Stimulated activated CD4-positive, alpha-beta T cell treated with anti-CD3 and anti-CD28 coated beads, TNF-alpha, amount 100 ng/mL, for 4 hours (primary cell): ENCODE measurements around the gene PPP2R5D.
"Not testable (repeated sequence)": the region's sequence is repeated elsewhere in the genome, so short reads cannot be mapped to it uniquely, and the experiment has no call there.

Experiments used
- DNase-seq, 3 experiments: peaks; one replicate each; pipeline ENCODE4 v3.0.0-alpha.2; 2020; ENCODE audit warnings: low read depth in 3 of 3

Gene PPP2R5D

DNA sequence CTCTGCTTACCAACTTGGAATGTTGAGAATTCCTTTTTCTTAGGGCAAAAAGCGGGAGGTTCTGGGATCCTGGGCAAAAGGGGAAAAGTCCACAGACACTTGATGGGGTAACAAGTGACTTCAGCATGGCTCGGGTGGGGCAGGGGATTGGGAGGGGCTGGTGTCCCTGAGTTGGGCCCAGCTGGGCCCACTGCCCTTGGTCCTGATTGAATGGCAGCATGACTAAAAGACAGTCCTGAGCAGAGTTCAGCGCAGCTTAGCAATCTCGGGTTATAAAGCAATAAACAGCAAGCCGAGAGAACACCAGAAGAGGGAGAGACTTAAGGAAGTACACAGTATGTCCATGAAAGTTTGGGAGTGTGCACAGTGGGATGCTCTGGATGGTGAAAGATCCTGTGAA is 5.6 kb downstream of the PPP2R5D start:
- no peak for DNase-seq

GRCh38 chr6:42993445-42993844 is 9.1 kb downstream of the PPP2R5D start:
- no peak for DNase-seq

- no peak for DNase-seq
These were observed 12.1 kb downstream of the PPP2R5D start for GRCh38 chr6:42996513-42996912.

DNA sequence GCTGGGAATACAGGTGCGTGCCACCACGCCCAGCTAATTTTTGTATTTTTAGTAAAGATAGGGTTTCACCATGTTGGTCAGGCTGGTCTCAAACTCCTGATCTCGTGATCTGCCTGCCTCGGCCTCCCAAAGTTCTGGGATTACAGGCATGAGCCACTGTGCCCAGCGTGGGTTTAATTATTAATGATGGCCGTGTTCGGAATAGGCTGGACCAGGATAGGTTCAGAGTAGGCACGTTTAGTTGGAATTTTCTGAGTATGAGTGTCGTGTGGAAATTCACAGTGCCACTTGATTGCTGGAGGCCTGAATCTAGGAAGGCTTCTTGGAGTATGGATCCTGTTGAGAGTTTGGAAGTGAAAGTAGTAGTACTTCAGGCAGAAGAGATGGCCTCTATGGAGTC is 13.8 kb downstream of the PPP2R5D start:
- DNase-seq, result not testable (repeated sequence)

DNA sequence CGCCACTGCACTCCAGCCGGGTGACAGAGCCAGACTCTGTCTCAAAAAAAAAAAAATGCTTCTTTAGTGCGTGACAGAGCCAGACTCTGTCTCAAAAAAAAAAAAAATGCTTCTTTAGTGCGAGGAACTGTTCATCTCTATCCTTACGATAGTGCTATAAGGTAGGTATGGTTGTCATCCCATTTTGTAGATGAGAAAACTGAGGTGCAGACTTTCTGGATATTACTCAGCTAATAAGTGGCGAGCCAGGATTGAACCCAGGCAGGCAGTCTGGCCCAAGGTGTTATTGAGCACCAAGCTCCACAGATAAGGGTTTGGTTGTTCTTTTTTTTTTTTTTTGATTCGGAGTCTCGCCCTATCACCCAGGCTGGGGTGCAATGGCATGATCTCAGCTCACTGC is 17.5 kb downstream of the PPP2R5D start:
- DNase-seq, result no peak

DNA sequence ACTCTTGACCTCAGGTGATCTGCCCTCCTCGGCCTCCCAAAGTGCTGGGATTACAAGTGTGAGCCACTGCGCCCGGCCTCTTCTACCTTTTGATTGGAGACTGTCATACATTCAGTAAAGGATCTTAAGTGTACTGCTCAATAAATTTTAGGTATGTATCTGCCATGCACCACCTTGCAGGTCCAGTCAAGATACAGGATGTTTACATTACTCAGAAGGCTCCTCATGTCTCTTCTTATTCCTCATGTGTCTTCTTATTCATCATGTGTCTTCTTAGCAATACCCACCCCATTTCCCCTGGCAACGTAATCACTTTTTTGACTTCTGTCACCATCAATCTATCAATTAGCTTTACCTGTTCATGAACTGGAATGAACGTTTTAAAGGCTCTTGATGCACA is 21.5 kb downstream of the PPP2R5D start:
- no peak for DNase-seq

- DNase-seq, result no peak
These were observed 21.9 kb downstream of the PPP2R5D start for GRCh38 chr6:43006251-43006650.

DNA sequence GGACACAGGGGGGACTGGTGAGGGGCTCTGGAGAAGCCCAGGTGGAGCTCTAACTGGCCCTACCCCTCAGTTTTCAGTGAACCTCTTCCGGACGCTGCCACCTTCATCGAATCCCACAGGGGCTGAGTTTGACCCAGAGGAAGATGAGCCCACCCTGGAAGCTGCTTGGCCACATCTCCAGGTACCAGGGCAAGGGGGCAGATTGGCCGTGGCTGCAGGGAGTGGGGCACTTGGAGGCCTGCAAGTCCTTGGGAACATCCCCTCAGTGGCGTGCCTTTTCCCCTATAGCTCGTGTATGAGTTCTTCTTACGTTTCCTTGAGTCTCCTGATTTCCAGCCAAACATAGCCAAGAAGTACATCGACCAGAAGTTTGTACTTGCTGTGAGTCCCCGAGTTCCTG is 22.8 kb downstream of the PPP2R5D start:
- no peak for DNase-seq

GRCh38 chr6:43009124-43009523 is 24.8 kb downstream of the PPP2R5D start:
- no peak for DNase-seq

DNA sequence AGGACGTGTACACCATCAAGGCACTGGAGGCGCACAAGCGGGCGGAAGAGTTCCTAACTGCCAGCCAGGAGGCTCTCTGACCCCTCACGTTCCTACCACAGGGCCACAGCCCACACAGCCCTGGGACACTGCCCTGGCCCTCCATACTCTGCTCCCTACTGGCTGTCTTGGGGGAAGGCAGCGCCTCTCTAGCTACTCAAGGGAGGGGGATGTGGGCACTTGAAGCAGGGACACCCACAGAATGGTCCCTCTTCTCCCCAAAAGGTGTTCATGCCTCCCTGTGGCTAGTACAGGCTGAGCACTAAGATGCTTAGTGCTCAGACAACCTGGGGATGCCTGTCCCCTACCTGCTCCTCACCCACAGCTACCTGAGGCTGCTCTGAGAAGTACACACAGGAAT is 26.8 kb downstream of the PPP2R5D start:
- DNase-seq, result no peak

- DNase-seq, result no peak
These were observed 28.0 kb downstream of the PPP2R5D start for GRCh38 chr6:43012364-43012763.

DNA sequence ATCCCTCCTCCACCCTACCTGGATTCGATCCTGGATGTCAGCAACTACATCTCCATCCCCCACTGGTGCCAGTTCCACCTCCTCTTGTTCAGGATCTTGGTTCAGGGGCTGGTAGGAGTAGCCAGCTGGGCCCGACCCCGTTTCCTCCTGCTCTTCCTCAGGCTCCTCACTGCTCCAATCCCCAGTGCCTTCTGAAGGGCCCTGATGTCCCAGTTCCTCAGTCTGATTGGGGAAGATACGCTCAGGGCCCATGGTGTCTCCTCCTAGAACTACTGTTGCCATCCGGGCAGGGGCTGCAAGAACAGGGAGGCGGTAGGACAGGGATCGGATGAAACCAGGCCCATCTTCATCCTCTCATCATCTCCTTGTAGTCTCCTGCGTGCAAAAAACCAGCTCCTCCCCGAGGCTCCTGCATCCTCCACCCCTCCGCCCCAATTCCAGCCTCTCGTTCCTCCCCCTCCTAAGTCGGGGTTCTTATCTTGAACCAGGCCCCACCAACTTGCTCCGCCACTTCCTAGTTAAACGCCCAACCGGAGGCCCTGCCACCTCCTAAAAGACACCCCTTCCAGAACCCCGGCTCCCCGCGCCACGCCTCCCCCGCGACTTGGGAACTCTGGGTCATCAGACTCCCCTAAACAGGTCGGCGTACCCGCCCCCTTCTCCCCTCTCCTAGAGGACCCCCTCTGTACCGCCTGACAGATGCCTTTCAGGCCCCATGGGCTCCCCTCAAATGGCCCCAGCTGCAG is 28.9 kb downstream of the PPP2R5D start:
- no peak for DNase-seq

DNA sequence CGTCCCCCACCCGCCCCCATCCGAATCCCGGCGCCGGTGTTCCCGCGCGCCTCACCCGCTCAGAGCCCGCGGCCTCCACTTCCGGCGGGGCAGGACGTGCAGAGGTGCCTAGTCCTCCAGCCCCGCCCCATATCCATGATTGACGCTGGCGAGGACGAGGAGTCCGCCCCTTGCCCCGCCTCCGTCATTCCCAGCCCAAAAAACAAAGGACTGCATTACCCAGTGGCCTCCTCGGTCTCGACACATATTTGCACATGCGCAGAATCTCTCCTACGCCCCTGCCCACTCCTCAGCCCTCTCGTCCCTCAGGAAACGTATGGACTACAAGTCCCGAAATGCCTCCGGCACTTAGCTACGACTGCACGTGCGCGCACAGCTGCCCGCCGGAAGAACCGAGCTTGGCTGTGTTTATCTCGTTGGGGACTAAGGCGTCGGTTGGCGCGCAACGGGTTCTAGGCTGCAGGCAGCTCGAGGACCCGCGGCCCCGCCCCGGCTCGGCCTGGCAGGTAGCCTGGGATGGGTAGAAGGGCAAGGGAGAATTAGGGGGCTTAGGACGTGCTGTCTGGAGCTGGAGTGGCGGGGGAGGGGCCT is 29.6 kb downstream of the PPP2R5D start, which contains the start of the genes KLHDC3 and MEA1:
KLHDC3 (plus strand) TSS at position 407 of the 591 bp plus-strand sequence. CDS start 2,944 bp downstream, outside the sequence.
MEA1 (minus strand) TSS at position 104 of the 591 bp plus-strand sequence. CDS start 133 bp downstream, outside the sequence.
- peak; percentile 95 to 98 (median 98) for DNase-seq

DNA sequence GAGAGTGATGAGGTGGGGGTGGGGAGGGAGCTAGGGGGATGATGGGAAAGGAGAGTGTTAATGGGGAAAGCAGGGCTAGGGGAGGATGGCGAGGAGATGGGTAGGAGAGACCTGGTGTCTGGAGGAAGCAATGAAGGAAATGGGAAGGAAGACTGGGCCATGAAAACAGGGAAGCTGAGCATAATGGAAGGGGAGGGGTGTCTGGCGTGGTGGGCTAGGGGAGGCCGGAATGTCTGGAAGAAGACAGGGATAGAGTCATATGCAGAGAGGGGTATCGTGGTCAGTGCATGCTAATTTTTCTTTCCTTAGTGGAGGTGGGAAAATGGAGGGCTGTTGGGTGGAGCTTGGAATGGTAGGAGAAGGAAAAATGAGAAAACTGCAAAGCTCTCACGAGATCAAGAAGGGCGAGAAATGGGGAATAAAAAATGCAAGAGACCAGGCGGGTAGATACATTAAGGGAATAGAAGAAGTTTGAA is 30.1 kb downstream of the PPP2R5D start:
- DNase-seq, result no peak

GRCh38 chr6:43016176-43016942 is 32.0 kb downstream of the PPP2R5D start:
- no peak for DNase-seq

DNA sequence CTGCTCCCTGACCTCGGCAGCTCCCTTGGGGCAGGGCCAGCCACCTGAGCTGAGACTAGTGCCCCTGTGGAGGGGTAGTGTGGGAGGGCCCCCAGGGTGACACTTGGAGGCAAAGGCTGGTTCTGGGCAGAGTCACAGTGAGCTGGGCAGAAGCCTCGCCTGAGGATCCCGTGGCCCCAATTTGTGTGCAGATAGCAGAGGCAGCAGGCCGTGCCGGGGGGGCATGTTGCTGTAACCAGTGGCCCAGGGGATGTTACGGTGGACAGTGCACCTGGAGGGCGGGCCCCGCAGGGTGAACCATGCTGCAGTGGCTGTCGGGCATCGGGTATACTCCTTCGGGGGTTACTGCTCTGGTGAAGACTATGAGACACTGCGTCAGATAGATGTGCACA is 32.6 kb downstream of the PPP2R5D start:
- no peak for DNase-seq

DNA sequence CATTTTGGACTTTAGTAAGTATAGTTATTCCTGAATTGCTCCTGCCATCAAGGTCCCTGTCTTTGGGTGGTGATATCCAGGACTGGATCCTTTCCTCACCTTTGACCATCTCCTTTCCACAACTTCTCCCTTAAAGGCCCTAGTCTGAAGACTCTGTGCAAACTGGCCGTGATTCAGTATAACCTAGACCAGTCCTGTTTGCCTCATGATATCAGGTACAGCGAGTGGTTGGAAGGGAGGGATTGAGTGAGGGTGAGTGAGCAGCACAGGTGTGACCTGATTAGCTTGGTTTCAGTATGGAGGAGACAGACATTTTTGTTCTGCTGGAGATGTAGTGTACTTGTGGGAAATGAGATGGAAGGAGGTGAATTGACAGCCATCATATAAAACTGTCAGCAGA is 34.8 kb downstream of the PPP2R5D start:
- DNase-seq, result no peak

DNA sequence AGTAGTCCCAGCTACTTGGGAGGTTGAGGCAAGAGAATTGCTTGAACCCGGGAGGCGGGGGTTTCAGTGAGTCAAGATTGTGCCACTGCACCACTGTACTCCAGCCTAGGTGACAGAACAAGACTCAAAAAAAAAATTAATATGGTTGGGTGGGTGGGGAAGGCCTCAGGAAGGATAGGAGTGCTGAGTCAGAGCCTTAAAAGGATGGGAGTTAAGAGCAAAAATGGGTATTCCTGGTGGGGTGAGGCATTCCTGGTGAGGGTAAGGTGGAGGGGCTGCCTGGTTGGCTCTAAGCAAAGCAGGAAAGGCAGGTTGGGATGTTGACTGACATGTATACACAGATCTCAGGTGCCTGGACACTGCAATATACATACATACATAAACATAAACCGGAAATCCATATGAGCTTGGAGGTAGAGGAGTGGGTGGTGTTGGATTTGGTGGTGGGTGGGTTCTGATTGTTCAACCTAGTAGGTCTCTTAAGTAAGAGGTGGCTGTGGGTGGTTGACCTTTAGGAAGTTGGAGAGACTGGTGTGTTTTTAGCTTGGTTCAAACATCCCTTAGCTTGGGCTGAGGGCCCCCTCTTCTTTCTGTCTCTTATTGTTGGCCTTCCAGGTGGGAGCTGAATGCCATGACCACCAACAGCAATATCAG is 35.8 kb downstream of the PPP2R5D start:
- no peak for DNase-seq

GRCh38 chr6:43020847-43021246 is 36.5 kb downstream of the PPP2R5D start:
- no peak for DNase-seq

GRCh38 chr6:43021270-43022047 is 37.1 kb downstream of the PPP2R5D start, which contains the start of gene RRP36:
Gene RRP36 (plus strand): TSS chr6:43021623. CDS start chr6:43021655, 32 bp downstream.
- DNase-seq, result peak; percentile 47 to 66 (median 52)

- DNase-seq, result no peak
These were observed 40.1 kb downstream of the PPP2R5D start for GRCh38 chr6:43024436-43024835.
